MM.1S (cell line): ENCODE data around the gene PRKCH.

Source experiments
- CTCF ChIP-seq: fragments of 300-600 bp; sonication (generic); IDR thresholded peaks from 2 replicates; pipeline ENCODE4 v1.5.1; 2016; ENCODE audit warnings: antibody characterized with exemption, low read length, mixed read lengths
- EZH2phosphoT487 ChIP-seq: fragments of 300-600 bp; sonication (generic); IDR thresholded peaks from 2 replicates; pipeline ENCODE4 v1.6.1; 2018; ENCODE audit warnings: antibody characterized with exemption, low read length

- no peak for TF ChIP-seq CTCF
- TF ChIP-seq EZH2phosphoT487: no peak
Measured at GRCh38 chr14:61519735-61520134, 198.4 kb downstream of the PRKCH start.
